HG02678 (cell line): ENCODE measurements around the gene VPS37B.
A peak's percentile ranks its signal among the peaks of the same experiment; 100 is the strongest.
"Not testable (repeated sequence)": the region's sequence is repeated elsewhere in the genome, so short reads cannot be mapped to it uniquely, and the experiment has no call there.

Source experiments
- ATAC-seq: cut with Tn5 transposase; IDR thresholded peaks from one replicate; pipeline ENCODE4 v1.9.1; 2021; ENCODE audit warnings: mild to moderate bottlenecking, moderate library complexity; ENCODE audit not compliant: unreplicated experiment

Gene VPS37B, protein sequence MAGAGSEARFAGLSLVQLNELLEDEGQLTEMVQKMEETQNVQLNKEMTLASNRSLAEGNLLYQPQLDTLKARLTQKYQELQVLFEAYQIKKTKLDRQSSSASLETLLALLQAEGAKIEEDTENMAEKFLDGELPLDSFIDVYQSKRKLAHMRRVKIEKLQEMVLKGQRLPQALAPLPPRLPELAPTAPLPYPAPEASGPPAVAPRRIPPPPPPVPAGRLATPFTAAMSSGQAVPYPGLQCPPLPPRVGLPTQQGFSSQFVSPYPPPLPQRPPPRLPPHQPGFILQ

DNA sequence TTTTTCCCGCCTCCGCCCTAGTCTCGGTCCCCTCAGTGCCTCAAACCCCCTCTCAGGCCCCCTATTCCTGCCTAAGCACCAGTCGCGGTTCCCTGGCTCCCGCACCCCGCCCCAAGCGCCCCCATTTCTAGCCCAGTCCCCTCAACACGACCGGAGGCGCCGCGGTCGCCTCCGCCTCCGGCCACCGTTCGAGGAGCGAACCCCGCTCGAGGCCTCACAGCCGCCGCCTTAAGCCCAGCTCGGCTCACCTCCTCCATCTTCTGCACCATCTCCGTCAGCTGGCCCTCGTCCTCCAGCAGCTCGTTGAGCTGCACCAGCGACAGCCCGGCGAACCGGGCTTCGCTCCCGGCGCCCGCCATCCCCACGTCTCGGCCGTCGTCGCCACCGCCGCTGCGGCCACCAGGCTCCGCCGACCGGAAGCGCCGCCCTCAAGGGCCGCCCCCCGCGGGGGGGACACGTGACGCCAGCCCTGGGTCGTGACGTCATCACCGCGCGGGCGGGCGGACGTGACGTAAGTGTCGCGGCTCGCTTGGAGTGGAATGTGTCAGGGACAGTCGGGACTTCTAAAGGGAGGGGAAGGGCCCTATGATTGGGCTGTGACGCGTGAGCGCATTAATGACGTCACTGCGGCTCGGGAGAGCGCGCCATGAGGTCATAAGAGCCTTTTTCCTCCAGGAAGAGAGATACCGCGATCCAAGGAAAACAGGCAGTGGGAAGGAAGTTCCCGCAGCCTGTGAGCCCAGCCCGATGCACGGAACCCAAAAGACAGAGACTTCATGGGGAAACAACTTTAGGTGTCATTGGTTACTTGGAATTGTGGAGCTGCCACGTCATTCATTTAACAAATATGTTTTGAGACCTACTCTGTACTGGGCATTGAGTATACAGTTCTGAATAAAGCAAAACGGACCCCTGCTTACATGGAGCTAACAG is at the start of gene VPS37B:
VPS37B (minus strand) TSS at position 421 of the 933 bp plus-strand sequence; CDS start at position 359, 62 bp downstream.
- ATAC-seq: peak; percentile 63

DNA sequence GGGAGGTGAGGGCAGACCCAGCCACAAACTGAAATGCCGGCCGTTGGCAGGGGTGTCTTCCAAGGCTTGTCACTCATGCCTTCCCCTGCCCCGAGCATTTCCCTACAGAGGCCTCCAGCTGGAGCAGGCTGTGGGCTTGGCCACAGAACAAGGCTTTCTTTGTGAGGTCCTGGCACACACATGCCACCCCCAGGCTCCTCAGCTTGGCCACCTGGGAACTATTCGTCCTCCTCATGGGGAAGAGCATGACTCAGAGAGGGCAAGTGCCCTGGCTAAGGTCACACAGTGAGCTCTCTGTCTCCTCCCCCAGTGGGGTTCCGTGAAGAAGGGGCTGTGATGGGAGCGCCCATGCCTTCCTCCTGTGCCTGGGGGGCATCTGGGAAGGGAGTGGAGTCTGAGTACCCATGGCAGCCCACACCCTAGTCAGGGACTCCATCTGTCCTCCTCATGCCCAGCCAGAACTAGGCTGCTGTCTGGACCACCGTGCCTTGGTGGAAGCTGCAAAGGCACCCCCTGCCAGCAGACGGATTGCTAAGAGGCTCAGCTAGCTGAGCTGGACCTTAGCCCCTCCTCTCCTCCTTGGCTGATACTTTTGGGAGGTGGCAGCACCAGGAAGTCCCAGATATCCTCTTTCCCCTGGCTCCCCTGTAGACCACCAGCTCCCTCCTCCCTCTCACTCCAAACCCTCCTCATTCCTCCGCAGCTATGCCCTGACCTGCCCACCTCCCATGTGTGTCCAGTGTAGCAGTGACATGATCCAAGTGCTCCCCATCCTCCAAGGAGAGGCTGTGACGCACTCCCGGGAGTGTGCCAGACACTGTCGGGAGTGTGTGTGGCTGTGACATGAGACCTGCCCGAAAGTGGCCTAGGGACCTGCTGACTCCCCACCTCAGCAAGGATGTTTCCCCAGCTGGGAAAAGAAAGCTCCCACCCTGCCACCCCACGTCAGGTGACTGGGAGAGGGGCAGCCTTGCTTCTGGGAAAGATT is 49.0 kb upstream of the VPS37B start:
- ATAC-seq: no peak

DNA sequence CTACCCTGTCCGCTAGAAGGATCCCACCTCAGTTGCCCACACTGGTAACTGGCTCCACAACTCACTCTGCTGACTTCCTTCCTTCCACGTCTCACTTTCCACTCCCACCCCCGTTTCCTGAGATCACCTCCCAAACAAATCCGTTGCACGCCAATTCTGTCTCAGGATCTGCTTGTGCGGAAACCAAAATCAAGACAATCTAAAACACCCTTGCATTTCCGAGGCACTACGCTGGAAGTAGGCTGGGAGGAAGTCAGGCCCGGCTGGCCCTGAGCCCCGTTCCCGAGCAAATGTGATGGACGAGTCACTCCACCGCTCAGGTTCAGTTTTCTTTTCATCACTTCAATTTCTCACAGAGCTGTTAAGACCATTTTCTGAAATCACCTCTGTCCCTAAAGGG is 47.3 kb upstream of the VPS37B start:
- ATAC-seq: no peak

DNA sequence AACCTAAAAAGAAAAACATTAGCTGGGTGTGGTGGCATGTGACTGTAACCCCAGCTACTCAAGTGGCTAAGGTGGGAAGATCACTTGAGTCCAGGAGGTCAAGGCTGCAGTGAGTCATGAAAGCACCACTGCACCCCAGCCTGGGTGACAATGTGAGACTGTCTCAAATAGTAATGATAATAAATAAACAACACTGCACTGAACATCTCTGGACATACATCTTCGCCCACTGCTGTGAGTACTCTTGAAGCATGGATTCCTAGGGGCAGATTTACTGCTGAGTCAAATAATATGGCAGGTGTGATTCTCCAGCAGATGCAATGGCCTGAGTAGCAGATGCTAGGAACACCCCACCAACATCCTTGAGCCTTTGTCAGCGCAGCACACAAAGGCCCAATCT is 46.7 kb upstream of the VPS37B start:
- ATAC-seq: no peak

DNA sequence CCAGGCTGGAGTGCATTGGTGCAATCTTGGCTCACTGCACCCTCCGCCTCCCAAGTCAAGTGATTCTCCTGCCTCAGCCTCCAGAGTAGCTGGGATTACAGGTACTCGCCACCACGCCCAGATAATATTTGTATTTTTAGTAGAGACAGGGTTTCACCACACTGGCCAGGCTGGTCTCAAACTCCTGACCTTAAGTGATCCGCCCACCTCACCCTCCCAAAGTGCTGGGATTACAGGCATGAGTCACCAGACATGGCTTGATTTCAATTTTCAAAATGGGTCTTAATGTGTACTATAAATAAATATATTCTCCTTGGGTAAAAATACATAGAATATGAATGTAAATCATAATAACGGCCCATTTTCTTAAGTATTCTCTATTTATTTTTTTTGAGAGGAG is 45.4 kb upstream of the VPS37B start:
- not testable (repeated sequence) for ATAC-seq

DNA sequence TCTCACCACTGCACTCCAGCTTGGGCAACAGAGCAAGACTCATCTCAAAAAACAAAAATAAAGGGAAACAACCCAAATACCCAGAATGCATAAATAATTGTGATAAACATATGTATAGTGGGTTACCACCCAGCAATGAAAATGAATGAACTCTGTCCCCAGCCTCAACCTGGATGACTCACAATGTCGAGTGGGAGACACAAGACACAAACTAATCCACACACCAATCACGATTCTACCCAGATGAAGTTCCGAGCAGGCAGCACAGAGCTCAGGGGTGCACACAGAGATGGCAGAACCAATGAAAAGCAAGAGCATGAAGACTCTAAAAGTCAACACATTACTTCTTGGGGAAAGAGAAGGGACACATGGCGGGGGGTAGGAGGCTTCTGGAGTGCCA is 43.2 kb upstream of the VPS37B start:
- no peak for ATAC-seq

DNA sequence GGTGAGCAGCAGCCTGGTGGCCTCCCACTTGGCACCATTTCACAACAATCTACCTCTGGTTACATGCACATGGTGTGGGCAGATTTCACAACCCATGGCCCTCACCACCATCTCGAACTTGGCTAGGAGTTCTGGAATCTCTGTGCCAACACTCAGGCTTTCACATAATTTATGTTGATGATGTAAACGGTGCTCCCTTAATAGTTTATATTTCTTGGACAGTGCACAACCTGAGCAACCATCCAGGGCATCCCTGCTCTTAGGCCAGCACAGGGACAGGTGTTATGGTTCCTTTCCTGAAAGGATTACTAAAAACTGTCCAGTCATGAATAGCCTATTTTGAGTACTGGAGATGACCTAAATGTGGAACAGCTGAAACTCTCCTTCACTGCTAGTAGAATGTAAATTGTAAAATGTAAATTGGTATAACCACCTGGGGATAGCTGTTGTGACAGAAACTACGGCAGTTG is 41.7 kb upstream of the VPS37B start:
- ATAC-seq: no peak

DNA sequence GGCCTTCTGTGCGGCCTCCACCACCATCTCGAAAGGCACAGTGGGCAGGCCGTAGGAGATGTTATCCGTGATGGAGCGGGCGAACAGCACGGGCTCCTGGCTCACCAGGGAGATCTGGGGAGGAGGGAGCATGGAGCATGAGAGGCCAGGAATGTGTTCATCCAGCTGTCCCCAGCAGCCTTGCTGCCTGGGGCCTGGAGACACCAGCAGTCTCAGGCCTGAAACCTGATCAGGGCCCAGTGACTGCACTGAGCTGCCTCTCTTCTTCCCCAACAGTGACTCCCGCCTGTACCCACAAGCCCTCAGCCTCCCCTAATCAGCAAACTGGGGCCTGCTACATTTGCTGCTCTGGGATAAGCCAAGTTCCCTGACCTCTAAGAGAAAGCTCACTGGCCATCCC is 39.4 kb upstream of the VPS37B start:
- ATAC-seq: no peak

DNA sequence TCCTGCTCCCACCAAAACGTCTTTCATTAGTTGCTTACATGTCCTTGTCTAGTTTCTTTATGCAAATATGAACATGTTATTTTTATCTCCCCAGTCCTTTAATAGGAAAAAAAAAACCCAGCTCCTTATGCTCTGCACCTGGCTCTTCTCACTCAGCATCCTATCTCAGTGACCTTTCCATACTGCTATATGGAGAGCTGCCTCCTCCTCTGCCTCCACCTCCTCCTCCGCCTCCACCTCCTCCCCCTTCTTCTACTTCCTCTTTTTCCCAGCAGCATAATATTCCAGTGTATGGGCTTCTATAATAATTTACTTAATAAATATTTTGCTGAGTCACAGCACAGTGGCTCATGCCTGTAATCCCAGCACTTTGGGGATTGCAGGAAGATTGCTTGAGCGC is 38.8 kb upstream of the VPS37B start:
- no peak for ATAC-seq

DNA sequence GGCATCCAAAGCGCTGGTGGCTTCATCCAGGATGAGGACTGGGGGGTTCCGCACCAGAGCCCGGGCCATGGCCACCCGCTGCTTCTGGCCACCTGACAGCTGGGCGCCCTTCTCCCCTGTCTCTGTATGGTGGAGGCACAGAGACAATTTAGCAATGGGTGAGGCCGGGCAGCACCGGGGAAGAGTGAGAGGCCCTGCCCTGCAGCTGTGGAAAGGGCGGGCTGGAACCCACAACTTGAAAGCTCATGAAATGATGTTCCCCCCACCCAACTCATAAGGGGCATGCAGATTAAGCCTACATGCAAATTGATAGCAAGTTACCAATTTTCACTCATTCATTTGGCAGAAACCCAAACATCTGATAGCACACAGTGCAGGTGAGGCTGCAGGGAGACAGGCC is 36.3 kb upstream of the VPS37B start:
- no peak for ATAC-seq

DNA sequence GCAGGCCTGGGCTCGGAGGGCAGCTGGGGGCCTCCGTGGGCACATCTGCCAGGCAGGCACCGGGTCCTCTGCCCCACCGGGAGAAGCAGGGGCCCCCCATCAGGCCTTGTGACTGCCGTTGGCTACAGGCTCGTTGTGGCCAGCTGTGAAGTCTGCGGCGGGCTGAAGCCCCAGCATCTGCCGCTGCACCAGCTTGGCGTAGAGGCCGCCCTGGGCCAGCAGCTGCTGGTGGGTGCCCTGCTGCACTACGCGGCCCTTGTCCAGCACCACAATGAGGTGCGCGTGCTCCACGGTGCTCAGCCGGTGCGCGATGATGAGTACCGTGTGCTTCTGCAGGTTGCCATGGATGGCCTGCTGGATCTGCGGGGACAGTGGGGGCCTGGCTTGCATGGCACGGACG is 33.9 kb upstream of the VPS37B start:
- ATAC-seq: no peak

DNA sequence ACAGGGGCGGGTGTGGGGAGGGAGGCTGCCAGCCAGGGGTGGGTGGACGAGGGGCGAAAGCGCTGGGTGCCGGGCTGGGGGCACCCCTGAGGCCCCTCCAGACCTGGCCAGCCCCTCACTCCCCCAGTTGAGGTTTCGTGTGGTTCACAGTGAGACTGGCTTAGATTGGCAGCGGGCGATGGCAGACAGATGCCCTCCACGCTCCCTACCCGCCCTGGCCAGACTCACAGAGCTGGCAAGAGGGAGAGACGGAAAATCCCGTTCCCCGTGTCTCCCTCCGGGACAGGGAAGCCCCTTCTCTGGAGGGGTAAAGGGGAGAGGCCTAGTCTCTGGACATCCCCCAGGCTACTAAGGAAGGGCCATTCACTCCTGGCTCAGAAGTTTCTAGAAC is 33.2 kb upstream of the VPS37B start:
- ATAC-seq: no peak

DNA sequence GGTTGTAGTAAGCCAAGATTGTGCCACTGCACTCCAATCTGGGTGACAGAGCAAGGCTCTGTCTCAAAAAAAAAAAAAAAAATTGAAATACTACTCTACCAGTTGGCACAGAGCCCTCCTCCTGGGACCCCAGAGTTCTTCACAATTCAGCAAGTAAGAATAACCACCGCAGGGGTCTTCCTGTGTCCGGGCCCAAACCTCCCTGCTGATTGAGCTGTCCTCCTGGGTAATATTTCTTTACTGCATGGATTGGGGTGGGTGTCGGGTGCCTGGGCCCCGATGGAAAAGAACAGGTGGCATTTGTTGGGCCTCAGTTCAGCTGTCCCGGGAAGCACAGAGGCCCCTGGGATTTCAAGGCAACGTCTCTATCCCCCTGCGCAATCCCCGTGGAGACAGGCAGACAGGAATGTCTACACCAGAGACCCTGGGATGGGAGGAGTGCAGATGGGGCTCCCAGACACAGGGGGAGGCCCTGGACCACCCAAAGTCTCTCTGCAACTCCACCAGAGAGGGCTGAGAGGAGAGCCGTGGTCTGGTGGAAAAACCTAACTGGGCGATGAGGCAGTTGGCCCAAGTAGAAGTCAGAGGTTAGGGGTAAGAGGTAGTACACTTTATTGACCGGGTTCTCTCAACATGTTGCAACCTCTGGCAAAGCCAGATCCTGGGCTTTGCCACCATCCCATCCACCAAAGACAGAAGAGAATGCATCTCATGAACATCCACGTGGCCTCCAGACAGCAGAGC is 32.7 kb upstream of the VPS37B start:
- ATAC-seq: no peak

DNA sequence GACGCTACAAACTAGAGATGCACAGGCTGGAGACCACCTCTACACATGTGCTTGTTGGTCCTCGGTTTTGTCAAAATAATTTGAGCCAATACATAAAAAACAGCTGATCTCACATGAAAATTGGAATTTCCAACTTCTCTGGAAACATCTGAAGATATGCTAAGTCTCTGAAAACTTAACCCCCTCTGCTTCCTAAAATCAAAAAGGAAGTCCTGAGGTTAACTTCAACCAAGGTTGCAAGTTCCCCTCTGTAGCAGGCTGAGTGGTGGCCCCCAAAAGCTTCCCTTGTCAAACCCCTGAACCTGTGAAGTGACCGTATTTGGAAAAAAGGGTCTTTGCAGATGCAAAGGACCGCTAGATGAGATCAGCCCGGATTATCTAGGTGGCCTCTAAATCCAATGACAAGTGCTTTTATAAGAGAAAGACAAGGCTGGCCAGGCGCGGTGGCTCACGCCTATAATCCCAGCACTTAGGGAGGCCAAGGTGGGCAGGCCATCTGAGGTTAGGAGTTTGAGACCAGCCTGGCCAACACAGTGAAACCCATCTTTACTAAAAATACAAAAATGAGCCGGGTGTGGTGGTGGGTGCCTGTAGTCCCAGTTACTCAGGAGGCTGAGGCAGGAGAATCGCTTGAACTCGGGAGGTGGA is 32.0 kb upstream of the VPS37B start:
- ATAC-seq: no peak

DNA sequence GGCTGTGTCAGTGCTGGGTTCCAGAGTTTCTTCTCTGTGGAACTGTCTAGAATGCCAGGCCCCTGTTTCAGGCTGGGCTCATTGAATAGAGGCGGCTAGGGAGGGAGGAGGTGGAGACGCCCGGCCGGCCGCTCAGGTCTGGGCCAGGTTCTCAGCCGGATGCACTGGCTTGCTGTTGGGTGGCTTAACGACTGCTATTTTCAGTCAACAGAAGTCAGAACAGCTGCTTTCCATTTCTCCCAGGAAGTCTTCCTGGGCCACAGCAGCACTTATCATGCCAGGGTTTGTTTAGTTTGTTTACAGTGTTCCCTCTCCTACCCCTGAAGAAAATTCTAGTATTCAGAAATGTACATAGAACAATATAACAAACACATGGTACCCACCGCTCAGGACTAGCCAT is 26.0 kb upstream of the VPS37B start:
- ATAC-seq: no peak

DNA sequence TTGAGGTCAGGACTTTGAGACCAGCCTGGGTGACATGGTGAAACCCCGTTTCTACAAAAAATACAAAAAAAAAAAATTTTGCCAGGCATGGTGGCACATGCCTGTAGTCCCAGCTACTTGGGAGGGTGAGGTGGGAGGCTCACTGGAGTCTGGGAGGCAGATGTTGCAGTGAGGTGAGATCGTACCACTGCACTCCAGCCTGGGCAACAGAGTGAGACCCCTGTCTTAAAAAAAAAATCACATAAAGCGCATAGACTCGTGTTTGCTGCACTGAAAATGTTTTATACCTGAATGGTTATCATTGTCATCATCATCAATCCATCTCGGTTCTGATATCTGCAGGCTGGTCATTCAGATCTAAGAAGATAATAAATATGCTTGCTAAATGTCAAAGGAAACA is 24.8 kb upstream of the VPS37B start:
- ATAC-seq: no peak

DNA sequence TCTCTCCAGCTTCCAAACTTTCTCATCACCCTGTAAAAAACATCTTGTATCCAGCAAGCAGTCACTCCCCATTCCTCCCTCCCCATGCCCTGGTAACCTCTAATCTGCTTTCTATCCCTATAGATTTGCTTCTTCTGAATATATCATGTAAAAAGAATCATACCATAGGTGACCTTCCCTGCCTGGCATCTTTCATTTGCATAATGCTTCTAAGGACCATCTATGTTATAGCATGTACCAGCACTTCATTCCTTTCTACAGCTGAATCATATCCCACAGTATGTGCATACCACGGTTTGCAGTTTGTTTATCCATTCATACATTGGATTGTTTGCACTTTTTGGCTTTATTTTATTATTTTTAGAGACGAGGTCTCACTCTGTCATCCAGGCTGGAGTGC is 22.9 kb upstream of the VPS37B start:
- no peak for ATAC-seq

DNA sequence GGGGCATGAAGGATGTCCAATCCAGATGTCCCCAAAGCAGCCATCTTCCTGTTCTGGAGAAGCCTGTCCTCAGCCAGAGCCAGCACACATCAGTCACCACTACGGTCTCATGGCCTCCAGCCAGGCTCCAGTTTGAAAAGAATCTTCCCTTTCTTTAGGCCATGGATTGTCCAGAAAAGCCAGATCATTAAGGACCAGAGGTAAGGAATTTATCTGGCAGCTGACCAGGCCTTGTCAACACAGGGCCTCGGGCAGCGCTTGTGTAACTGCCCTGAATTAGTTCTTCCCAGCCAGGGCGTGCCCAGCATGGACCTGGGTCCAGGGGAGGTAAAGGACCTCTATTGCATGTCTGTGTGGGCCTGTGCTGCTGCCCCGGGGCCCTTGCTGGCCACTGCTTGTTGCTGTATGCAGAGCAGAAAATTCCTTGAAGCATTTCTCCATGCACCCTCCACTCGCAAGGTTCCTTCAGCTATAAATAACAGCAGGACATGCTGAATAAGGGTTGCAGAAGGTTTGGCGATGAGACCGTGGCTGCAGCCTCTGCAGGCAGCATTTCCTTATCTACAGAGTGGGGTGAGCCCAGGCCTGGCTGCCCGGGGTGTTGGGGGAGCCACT is 21.7 kb upstream of the VPS37B start:
- no peak for ATAC-seq
